ENCODE results near the gene BNIP5. TPM values are rescaled to one million over a fixed set of nuclear protein-coding genes. Genes with fewer than 3 reads are reported as not detected.

The BNIP5 gene
- total and polyA plus RNA-seq, 4 donors = not detected

DNA sequence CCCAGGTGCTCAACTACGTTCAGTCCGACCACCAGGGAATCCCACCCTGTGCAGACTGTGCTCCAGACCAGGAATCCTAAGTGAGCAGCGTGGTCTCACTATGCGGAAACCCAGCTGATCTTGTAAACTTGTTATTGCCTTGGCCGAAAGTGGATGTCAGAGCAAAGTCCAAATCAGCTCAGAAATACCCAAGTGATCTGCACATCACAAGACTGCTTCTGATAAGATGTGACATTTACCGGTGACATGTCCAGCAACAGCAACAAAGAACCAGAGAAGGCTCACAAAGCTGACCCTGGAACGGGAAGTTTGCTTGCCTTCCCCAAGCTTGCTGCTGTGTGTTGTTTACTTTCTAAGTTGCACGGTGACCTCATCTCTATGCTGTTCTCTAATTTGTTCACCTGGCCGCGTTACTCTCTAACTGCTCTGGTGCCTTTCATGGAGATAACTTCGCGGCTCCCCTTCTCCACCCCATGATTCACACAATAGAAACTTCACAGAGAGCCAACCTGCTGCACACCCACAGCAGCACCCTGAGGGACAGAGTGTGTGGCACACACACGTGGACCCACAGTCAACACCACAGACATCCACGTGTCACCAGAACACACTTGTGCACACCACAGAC is 1.7 kb downstream of the BNIP5 start:
- Histone ChIP-seq H3K9ac (ENCODE audit: low read depth in 1 of 2, low read length in 2 of 2) (no peak overlapping the region), H3K27ac (ENCODE audit: low read depth in 1 of 2, low read length in 2 of 2) (no peak overlapping the region), H3K9me3 (ENCODE audit: control insufficient read depth in 4 of 4, low read length in 3 of 4) (no peaks in the 10 kb centered on the region), H3K36me3 (ENCODE audit: control insufficient read depth in 4 of 4, insufficient read depth in 3 of 4, low read depth in 1 of 4, low read length in 3 of 4) (no peaks in the 10 kb centered on the region), H3K27me3 (ENCODE audit: control insufficient read depth in 4 of 4, insufficient read depth in 4 of 4, low read length in 3 of 4) (peaks cover 0 to 4% (median 0%) of the 10 kb centered on the region in 4 donors), H3K4me1 (ENCODE audit: control insufficient read depth in 4 of 4, insufficient read depth in 4 of 4, low read length in 3 of 4) (no peaks in the 10 kb centered on the region), H3K4me3 (ENCODE audit: low read depth in 1 of 3, low read length in 3 of 3) (no peak overlapping the region)
- TF ChIP-seq FOXA2 (IDR thresholded peaks at IDR 0.05) (no peak), HNF4A (conservative IDR thresholded peaks at IDR 0.05) (no peak), SP1 (IDR thresholded peaks at IDR 0.05) (no peak)
- DNase-seq (ENCODE audit: low spot score) = no peak
- 42% methylated on average over 14 of the region's 14 CpGs for WGBS

DNA sequence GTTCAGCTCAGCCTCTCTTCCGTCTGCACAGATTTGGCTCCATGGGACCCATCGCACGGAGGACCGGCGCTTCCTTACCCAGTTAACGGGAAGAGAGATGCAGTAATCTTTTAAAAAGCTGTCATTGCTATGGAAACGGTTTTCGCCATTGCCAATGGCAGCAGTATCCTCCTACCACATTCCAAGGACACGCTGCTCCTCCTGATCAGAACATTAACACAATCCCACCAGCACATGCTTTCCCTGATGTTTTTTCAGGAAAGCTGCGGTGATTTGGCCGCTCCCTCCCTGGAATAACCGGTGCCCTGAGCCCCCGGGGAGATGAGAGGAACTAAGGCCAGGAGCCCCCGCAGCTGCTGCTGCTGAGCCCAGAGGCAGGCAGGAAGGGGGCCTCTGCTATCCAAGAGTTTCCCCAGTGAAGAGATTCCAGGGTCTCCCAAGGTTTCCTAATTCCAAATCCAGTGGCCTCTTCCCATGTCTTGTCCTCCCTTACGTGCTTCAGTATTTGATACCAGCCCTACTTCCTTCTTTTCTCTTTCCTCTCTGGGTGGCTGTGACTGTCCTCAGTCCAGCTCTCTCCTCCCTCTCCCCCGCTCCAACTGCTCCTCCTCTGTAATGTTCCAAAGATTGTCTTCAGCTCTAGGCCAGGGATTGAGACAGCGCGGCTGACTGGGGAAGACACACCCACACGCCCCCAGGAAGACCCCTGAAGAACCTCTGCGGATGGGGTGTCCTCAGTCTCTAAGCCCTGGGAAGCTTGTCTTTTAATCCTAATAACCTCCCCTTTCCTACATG is 2.6 kb downstream of the BNIP5 start:
- Histone ChIP-seq H3K36me3 (ENCODE audit: control insufficient read depth in 4 of 4, insufficient read depth in 3 of 4, low read depth in 1 of 4, low read length in 3 of 4) (no peaks in the 10 kb centered on the region), H3K4me1 (ENCODE audit: control insufficient read depth in 4 of 4, insufficient read depth in 4 of 4, low read length in 3 of 4) (no peaks in the 10 kb centered on the region), H3K9me3 (ENCODE audit: control insufficient read depth in 4 of 4, low read length in 3 of 4) (no peaks in the 10 kb centered on the region), H3K27ac (ENCODE audit: low read depth in 1 of 2, low read length in 2 of 2) (no peak overlapping the region), H3K4me3 (ENCODE audit: low read depth in 1 of 3, low read length in 3 of 3) (no peak overlapping the region), H3K27me3 (ENCODE audit: control insufficient read depth in 4 of 4, insufficient read depth in 4 of 4, low read length in 3 of 4) (peaks cover 0 to 4% (median 0%) of the 10 kb centered on the region in 4 donors), H3K9ac (ENCODE audit: low read depth in 1 of 2, low read length in 2 of 2) (no peak overlapping the region)
- TF ChIP-seq SP1 (IDR thresholded peaks at IDR 0.05) = no peak
- TF ChIP-seq, protein P1, sequence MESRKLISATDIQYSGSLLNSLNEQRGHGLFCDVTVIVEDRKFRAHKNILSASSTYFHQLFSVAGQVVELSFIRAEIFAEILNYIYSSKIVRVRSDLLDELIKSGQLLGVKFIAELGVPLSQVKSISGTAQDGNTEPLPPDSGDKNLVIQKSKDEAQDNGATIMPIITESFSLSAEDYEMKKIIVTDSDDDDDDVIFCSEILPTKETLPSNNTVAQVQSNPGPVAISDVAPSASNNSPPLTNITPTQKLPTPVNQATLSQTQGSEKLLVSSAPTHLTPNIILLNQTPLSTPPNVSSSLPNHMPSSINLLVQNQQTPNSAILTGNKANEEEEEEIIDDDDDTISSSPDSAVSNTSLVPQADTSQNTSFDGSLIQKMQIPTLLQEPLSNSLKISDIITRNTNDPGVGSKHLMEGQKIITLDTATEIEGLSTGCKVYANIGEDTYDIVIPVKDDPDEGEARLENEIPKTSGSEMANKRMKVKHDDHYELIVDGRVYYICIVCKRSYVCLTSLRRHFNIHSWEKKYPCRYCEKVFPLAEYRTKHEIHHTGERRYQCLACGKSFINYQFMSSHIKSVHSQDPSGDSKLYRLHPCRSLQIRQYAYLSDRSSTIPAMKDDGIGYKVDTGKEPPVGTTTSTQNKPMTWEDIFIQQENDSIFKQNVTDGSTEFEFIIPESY (IDR thresholded peaks at IDR 0.05) = no peak
- TF ChIP-seq EGR1 (IDR thresholded peaks at IDR 0.05; ENCODE audit: low read depth in 2 of 2) = no peak
- TF ChIP-seq FOXA1 (IDR thresholded peaks at IDR 0.05) = no peak
- no peak for TF ChIP-seq HNF4G (IDR thresholded peaks at IDR 0.05)
- no peak for TF ChIP-seq RAD21 (IDR thresholded peaks at IDR 0.05)
- TF ChIP-seq, protein P2, sequence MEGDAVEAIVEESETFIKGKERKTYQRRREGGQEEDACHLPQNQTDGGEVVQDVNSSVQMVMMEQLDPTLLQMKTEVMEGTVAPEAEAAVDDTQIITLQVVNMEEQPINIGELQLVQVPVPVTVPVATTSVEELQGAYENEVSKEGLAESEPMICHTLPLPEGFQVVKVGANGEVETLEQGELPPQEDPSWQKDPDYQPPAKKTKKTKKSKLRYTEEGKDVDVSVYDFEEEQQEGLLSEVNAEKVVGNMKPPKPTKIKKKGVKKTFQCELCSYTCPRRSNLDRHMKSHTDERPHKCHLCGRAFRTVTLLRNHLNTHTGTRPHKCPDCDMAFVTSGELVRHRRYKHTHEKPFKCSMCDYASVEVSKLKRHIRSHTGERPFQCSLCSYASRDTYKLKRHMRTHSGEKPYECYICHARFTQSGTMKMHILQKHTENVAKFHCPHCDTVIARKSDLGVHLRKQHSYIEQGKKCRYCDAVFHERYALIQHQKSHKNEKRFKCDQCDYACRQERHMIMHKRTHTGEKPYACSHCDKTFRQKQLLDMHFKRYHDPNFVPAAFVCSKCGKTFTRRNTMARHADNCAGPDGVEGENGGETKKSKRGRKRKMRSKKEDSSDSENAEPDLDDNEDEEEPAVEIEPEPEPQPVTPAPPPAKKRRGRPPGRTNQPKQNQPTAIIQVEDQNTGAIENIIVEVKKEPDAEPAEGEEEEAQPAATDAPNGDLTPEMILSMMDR (IDR thresholded peaks at IDR 0.05; ENCODE audit: low read depth, low read length, missing input control) = no peak
- no peak for DNase-seq (ENCODE audit: low spot score)
- 65% methylated on average over 20 of the region's 20 CpGs for WGBS

DNA sequence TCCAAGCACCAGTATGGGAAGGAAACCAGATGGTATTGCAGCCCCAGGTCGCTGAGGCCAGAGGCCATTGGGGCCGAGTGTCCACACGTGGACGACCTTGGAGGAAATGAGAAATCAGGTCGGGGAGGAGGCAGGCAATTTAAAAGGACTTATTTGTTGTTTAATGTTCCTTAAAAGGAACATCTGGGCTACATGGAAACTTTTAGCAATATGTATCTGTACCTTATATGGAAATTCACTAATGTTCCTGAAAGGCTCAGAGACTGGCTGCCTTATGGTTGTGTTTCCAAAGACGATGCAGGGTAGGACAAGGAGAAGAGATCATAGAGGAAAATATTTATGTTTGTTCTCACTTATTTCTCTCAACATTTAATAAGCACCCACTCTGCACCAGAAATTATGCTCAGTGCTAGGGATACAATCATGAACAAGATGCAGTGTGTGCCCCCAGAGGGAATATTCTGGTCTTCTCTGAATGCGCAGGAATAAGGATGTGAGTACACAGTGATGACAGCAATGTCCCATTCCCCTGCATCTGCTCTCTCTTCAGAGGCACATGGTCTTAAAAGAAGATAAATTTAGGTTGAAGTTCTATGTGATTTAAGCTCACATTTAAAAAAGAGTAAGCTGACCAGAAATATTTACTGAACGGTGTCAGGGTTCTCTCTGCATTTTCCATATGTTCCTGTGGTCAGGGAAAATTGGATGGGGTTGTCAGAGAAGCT is 3.4 kb downstream of the BNIP5 start:
- no peaks in the 10 kb centered on the region for H3K4me1 ChIP-seq (ENCODE audit: control insufficient read depth in 4 of 4, insufficient read depth in 4 of 4, low read length in 3 of 4)
- TF ChIP-seq RXRA (IDR thresholded peaks at IDR 0.05) = no peak
- TF ChIP-seq, protein P3, sequence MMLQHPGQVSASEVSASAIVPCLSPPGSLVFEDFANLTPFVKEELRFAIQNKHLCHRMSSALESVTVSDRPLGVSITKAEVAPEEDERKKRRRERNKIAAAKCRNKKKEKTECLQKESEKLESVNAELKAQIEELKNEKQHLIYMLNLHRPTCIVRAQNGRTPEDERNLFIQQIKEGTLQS (IDR thresholded peaks at IDR 0.05) = no peak
- TF ChIP-seq, protein P4, sequence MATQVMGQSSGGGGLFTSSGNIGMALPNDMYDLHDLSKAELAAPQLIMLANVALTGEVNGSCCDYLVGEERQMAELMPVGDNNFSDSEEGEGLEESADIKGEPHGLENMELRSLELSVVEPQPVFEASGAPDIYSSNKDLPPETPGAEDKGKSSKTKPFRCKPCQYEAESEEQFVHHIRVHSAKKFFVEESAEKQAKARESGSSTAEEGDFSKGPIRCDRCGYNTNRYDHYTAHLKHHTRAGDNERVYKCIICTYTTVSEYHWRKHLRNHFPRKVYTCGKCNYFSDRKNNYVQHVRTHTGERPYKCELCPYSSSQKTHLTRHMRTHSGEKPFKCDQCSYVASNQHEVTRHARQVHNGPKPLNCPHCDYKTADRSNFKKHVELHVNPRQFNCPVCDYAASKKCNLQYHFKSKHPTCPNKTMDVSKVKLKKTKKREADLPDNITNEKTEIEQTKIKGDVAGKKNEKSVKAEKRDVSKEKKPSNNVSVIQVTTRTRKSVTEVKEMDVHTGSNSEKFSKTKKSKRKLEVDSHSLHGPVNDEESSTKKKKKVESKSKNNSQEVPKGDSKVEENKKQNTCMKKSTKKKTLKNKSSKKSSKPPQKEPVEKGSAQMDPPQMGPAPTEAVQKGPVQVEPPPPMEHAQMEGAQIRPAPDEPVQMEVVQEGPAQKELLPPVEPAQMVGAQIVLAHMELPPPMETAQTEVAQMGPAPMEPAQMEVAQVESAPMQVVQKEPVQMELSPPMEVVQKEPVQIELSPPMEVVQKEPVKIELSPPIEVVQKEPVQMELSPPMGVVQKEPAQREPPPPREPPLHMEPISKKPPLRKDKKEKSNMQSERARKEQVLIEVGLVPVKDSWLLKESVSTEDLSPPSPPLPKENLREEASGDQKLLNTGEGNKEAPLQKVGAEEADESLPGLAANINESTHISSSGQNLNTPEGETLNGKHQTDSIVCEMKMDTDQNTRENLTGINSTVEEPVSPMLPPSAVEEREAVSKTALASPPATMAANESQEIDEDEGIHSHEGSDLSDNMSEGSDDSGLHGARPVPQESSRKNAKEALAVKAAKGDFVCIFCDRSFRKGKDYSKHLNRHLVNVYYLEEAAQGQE (IDR thresholded peaks at IDR 0.05) = no peak
- TF ChIP-seq HNF4G (IDR thresholded peaks at IDR 0.05) = no peak
- no peak for TF ChIP-seq EGR1 (IDR thresholded peaks at IDR 0.05; ENCODE audit: low read depth in 2 of 2)
- TF ChIP-seq FOXA1 (IDR thresholded peaks at IDR 0.05) = no peak
- no peak for TF ChIP-seq FOXA2 (IDR thresholded peaks at IDR 0.05)
- no peak for TF ChIP-seq SP1 (IDR thresholded peaks at IDR 0.05)
- TF ChIP-seq, protein P2 (IDR thresholded peaks at IDR 0.05; ENCODE audit: low read depth, low read length, missing input control) = no peak
- no peak for TF ChIP-seq RAD21 (IDR thresholded peaks at IDR 0.05)
- TF ChIP-seq HNF4A (conservative IDR thresholded peaks at IDR 0.05) = no peak
- TF ChIP-seq TAF1 (conservative IDR thresholded peaks at IDR 0.05) = no peak

More for the DNA sequence above, 3.4 kb downstream of the BNIP5 start:
- WGBS = 81% methylated on average over 8 of the region's 8 CpGs
- Histone ChIP-seq H3K27me3 (ENCODE audit: control insufficient read depth in 4 of 4, insufficient read depth in 4 of 4, low read length in 3 of 4) (peaks cover 0 to 4% (median 0%) of the 10 kb centered on the region in 4 donors), H3K9ac (ENCODE audit: low read depth in 1 of 2, low read length in 2 of 2) (no peak overlapping the region), H3K27ac (ENCODE audit: low read depth in 1 of 2, low read length in 2 of 2) (no peak overlapping the region), H3K9me3 (ENCODE audit: control insufficient read depth in 4 of 4, low read length in 3 of 4) (no peaks in the 10 kb centered on the region), H3K36me3 (ENCODE audit: control insufficient read depth in 4 of 4, insufficient read depth in 3 of 4, low read depth in 1 of 4, low read length in 3 of 4) (no peaks in the 10 kb centered on the region), H3K4me3 (ENCODE audit: low read depth in 1 of 3, low read length in 3 of 3) (no peak overlapping the region)
- no peak for DNase-seq (ENCODE audit: low spot score)

Measured in liver (tissue), 9 donors.